ENCODE results near the gene KYNU.
"Not testable (repeated sequence)": the region's sequence is repeated elsewhere in the genome, so short reads cannot be mapped to it uniquely, and the experiment has no call there.

The KYNU gene

DNA sequence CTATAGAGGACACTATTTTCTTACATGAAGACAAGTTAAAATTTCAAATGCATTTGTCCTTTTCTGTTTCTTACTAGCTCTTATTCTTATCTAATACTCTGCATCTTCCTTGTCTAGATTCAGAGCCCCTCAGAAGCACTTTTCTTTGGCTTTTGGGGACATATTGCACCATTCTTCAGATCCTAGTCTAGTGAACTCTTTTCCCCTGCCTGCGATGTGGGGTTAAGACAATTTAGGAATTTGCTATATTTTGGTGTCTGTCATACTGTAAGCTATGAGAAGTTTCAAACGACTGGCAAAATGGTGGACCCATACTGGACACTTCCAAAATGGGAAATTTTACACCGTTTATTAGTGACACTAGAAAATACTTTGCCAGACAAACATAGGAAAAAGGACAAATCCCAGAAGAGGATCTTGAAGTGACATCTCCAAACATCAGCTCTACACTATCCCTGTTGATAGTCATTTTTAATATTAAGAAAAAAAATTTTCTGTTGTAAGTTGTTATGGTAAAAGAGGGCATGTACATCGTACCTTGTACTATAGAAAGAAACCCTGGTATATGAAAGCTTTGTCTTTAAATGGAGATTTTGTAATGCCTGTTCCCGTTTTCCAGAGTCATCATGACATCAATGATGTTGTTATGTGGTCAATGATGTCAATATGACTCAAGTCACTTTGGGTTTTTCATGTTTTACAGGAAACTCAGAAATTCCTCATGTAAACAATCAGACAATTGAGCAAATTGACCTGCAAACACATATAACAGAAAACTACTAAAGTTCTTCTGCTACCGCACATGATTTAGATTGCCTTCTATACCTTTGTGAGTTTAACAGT is 4.4 kb upstream of the KYNU start:
- DNase-seq = no peak

DNA sequence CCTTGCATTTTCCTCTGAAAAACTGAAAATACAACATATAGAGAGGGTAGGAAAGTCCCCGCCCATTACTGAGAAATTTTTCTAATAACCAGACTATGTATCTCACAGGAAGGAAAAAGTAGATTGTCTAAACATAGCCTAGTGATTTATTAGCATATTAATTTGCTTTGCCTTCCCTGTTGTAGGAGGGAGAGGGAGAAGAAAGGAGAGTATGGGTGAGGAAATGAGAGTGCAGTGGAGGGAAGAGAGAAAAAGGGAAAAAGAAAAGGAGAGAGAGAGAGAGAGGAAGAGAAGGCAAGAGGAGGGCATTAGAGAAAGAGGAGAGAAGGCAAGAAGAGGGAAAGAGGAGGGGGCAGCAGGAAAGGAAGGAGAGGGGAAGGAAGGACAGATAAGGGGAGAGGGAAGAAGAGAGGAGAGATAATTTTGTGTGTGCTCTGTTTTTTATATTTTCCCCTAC is 3.6 kb upstream of the KYNU start:
- no peak for DNase-seq

DNA sequence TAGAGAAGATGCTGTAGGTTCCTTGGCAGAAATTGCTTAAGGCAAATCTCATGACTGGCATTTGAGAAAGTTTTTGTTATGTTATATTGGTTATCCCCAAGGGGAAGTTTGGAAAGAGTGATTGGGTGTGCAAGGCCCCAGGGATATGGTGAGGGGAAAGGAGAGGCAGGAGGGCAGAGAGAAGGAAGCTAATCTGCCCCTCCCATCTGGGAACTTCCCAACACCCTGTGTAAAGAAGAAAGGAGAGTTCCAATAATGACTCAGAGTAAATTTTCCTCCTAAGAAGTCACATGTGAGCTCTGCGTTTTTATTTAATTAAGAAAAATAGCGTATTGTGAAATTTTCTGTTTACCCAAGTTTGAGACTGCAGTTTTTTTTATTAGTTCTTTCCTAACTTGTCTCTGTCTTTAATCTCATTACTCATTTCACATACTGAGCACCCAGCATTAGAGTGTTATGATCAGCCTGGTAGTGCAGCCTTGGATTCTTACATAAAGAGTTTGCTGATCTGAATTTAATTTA is 3.1 kb upstream of the KYNU start:
- DNase-seq = no peak

DNA sequence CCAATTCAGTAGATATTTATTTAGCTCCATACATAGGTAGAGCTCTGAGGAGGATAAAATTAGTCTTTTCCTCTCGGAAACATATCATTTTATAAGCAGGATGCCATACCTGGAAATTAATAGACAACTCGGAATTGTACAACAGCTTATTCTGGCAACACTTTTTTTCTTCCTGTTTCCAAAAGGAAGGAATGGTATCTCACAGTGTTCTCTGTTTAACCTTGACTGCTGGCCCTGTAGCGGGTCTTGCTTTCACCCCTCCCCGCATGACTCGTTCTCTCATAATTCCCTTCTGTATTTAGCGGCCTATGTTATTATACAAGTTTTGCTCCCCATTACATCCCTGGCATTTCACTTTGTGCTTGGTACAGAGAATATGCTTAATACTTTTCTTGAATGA is 2.5 kb upstream of the KYNU start:
- no peak for DNase-seq

DNA sequence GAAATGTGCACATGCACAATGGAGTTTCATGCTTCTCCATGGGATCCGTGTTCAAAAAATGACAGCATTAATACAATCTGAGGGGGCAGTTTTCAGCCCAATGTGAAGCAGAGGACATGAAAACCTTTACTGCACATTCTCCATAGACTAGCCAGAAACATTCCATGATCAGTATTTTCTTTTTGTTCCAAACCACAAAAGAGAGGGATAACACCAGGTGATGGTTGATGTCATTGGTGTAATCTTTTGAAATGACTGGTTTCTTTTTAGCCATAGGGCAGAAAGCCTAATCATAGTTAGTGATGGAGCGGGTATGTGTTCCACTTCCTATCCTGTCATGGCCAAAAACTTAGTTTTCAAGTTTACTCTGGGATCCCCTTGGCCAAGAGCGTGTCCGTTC is 1.8 kb upstream of the KYNU start:
- DNase-seq = no peak

DNA sequence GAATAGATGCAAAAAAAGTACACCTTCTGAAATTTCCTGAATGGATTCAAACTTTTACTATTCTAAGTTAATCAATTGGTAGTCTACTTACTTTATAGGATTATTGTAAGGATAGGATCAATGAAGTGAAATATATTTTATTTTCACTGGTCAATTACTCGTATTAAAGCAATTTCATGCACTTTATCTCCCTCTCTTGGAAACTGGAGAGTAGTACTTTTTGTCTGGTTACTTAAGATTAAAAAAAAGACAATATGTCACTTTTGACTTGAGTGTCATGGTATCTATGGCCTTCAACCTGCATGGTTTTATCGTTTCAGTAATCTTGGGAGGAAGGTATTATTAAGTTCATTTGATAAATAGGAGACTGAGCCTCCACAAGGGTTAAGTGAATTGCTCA is 1.0 kb upstream of the KYNU start:
- no peak for DNase-seq

DNA sequence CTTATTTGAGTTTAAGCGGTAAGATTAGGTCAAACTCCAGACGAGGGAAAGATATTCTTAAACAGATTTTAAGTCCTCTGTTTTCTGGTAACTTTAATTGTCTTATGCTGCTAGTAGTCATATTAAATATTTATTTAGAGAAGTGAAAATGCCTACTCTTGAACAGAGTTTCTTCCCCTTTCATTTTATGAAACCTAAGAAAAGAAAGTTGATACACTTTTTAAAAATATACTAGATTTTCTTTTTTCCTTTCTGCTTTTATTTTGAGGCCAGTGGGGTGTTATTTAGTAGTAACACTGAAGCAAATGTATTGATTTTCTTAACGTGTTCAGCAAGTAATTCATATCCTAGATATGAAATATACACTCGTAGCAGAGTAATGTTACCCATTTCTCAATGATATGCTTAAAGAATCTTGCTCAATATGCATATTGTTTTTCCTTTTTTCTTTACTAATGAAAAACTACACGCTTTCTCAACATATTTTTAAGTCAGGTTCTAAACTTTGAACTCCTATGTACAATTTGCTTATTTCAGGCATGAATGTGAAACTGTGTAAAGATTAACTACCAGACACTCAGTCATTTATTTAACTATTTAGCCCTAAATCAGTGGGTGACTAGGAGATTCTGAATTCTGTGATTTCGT is 691 bp downstream of the KYNU start:
- DNase-seq = no peak

DNA sequence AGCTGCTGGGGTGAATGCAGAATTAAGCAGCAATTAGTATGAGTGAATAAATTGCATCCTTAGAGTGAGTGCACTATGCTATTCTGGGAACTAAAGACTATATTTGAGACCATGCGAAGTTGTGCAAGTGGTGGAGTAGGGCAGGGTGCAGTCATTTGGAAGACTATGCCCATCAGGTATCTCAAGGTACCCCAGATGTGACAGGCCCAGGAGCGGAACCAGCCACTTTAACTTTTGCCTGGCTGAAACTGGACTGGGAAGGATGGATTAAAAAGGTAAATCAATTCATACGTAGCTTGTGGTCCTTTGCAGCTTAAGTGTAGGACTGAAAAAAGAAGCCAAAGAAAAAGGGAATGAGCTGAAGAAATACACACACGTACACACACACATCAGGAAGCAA is 1.7 kb downstream of the KYNU start:
- DNase-seq = no peak

DNA sequence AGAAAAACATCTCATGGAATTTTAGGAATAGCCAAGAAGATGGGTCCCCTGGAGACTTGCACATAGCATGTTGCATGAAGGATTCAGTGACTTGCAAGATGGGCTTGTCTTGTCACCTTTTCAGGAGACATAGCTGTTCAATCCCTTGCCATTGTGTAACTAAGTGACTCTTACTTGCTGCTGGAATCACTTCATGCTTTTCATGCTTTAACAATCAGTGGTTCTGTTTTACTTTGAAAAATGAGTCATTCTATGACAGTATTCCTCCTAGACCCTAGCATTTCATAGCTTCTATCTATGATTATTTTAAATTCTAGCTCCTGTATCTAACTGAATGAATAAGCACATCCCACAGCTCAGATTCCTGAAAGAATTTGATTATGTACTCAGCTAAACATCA is 2.8 kb downstream of the KYNU start:
- DNase-seq = no peak

DNA sequence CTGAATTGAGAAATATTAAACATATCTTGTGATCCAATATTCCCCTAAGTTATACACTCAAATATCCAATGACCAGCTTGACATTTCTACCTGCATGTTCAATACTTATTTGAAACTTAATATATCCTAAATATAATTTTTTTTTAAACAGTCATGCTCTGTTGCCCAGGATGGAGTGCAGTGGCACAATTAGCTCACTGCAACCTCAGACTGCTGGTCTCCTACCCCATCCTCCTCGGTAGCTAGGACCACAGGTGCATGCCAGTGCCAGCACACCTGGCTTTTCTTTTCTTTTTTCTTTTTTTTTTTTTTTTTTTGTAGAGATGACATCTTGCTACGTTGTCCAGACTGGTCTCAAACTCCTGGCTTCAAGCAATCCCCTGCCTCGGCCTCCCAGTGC is 4.2 kb downstream of the KYNU start:
- DNase-seq = no peak

DNA sequence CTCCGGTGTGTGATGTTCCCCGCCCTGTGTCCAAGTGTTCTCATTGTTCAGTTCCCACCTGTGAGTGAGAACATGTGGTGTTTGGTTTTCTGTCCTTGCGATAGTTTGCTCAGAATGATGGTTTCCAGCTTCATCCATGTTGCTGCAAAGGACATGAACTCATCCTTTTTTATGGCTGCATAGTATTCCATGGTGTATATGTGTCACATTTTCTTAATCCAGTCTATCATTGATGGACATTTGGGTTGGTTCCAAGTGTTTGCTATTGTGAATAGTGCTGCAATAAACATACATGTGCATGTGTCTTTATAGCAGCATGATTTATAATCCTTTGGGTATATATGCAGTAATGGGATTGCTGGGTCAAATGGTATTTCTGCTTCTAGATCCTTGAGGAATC is 5.0 kb downstream of the KYNU start:
- DNase-seq = not testable (repeated sequence)

DNA sequence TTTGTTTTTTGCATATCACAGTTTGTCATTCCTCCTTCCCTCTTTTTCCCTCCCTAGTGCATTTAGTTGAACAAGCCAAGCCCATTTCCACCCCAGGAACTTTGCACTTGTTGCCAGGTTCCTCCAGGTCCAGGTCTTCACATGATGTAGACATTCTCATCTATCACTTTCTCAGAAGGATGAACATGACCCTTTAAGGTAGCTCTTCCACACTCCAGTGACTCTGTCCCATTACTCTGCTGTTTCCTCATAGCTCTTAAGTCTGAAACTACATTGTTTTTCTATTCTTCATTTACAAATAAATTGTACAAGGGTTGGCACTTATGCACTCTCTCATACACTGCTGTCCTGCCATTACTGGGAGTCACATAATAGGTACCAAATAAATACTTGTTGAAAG is 6.1 kb downstream of the KYNU start:
- DNase-seq = no peak

DNA sequence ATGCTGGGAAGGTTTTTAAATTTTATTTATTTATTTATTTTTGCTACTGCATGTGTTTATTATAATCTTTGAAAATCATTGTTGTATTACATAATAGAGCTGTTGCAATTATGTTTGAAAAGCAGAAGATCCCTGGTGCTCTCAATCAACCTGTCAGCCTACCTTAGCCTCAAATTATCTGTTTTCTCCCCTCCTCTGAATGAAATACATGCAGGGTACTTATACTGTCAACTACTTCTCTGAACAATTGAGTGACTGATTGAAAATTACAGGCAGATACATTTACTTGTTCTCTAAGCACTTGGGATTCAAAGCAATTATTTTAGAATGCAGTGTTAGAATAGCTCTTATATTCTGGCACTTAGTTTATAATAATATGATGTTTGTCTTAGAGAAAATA is 8.1 kb downstream of the KYNU start:
- no peak for DNase-seq

DNA sequence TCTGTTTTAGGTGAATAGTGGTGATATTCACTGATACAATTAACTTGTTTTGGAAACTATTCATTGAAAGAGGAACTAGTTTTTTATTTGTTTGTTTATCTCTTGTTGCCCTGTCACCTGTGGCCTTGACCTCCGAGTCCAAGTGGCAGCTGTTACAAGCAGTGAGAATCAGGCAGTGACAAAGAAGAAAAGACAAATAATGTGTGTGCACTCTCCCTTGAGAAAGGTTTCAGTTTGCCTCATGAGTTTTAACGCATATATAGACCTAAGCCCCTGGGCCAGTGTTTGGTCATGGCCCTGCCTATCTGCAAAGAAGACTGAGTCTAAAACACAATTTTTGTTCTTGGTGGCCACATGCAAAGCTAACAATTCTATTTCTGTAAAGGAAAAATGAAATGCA is 15.3 kb downstream of the KYNU start:
- DNase-seq = no peak

DNA sequence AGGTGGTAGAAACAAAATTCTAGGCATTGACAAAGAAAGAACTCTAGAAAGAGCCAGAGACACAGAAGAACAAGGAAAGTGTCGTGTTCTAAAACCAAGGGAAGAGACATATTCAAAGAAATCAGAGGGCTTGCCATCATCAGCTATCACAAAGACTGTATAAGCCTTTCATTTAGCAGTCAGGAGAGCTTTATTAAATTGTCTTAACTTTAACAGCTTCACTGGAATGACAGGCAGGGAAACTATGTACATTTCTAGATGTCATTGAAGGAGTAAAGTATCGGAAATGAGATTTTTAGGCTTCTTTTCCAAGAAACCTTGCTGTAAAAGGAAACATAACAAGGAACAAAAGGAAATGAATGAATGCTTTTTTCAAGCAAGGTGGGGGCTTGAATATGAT is 15.8 kb downstream of the KYNU start:
- DNase-seq = no peak

DNA sequence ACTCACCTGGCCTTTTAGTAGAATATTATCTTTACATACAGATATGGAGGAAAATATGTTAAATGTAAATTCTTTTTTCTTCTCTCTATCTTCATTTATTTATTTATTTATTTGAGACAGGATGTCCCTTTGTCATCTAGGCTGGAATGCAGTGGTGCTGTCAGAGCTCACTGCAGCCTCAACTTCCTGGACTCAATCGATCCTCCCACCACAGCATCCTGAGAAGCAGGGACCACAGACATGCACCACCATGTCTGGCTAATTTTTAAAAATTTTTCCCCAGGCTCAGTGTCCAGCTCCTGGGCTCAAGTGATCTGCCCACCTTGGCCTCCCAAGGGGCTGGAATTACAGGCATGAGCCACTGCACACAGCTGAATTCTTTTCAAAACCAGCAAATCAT is 20.3 kb downstream of the KYNU start:
- DNase-seq = no peak

DNA sequence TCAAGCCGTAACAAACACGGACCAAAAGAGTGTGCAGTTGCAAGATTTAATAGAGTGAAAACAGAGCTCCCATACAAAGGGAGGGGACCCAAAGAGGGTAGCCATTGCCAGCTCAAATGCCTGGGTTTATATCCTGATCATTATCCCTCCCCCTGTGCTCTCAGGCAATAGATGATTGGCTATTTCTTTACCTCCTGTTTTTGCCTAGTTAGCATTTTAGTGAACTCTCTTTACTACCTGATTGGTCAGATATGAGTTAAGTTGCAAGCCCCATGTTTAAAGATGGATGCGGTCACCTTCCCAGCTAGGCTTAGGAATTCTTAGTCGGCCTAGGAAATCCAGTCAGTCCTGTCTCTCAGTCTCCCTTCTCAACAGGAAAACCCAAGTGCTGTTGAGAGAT is 22.9 kb downstream of the KYNU start:
- not testable (repeated sequence) for DNase-seq

DNA sequence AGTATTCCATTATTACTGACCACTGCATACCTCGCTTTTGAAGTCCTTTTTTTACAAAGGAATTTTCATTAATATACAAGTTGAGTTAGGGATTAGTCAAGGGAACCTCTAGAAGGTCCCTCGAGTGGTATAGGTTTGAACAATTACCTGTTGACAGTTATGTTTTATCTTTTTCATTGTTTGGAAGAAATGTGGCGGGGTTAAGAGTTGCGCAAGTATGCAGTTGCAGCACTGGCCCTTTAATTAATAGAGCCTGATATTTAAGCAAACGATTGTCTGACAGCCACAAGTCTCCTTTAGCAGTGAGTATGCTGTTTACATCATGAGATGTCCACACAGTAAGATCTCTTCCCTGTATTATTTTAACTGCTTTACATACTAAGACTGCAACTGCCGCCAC is 24.3 kb downstream of the KYNU start:
- no peak for DNase-seq

DNA sequence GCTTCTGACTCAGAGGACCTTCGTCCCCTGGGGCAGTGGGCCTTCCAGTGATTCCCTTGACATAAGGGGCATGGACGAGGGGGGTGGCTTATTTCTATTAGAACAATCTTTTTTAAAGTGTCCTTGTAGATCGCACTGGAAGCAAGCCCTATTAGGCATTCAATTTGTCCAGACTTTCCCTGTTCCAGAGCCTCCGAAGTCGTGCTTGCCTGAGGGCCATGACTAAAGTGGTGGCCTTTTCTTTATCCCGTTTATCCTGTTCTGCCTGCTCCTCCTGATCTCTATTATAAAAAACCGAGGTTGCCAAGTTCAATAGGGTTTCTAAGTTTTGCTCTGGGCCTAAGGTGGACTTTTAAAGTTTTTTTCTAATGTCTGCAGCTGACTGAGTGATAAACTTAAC is 26.3 kb downstream of the KYNU start:
- not testable (repeated sequence) for DNase-seq

DNA sequence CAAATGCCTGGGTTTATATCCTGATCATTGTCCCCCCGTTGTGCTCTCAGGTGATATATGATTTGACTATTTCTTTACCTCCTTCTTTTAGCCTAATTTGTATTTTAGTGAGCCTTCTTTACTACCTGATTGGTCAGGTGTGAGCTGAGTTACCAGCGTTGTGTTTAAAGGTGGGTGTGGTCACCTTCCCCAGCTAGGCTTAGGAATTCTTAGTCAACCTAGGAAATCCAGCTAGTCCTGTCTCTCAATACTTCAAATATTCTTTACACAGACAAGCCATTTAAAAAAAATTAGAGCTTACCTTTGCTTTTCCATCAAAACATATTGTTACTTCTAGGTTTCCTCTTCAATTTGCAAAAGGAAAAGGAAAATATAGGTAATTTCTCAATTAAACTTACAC is 30.2 kb downstream of the KYNU start:
- no peak for DNase-seq

DNA sequence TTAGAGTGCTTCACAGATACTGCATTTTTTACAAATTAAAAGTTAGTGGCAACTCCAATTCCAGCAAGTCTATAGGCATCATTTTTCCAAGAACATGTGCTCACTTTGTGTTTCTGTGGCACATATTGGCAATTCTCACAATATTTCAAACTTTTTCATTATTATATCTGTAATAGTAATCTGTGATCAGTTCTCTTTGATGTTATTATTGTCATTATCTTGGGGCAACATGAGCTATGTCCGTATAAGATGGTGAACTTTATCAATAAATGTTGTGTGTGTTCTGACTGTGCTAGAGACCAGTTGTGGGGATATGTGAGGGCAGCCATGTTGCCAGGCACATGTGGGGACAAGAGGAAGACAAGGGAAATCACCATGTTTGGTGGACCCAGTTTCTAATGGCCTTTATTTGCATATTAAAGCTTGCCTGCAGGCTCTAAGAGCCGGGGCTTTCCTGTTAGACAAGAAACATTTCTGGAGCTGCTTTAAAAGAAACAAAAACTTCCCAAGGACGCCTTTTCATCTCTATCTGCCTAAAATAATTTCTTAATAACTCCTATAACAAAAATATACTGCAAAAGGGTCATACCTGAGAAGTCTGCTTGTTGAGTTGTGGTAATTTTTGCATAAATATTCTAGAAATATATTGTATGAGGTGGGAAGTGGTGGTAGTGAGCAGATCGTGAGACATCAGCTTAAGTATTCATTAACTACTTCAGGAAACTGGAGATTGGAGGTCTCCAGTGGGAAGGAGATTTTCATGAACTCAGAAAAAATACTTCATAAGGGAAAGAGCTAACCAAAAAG is 37.2 kb downstream of the KYNU start:
- DNase-seq = no peak

DNA sequence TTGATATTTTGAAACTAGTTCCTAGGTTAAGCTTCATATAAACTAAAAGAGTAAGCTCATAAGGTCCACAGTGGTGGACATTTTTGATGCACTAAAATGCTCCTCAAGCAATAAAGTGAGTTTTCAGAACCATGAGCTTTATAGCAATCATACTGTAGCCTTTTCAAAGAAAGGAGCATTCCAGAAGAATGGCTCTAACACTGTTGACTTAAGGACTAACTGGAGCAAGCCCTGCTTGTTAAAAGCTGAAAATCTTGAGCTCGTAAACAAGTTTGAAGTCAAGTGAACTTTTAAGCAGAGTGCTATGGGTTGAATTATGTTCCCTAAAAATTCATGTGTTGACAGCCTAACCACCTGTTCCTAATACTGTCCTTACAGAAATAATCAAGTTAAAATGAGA is 38.0 kb downstream of the KYNU start:
- no peak for DNase-seq

DNA sequence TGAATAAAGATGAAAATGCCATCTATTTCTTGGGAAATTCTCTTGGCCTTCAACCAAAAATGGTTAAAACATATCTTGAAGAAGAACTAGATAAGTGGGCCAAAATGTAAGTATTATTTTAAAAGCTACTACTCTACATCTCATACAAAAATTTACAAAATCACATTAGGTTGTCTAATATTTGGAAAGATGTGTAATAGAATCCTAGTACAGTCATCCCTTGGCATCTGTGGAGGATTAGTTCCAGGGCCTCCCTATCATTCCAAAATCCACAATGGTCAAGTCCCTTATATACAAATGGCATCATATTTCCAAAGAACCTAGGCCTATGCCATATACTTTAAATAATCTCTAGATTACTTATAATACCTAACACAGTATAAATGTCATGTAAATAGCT is 41.2 kb downstream of the KYNU start:
- no peak for DNase-seq

DNA sequence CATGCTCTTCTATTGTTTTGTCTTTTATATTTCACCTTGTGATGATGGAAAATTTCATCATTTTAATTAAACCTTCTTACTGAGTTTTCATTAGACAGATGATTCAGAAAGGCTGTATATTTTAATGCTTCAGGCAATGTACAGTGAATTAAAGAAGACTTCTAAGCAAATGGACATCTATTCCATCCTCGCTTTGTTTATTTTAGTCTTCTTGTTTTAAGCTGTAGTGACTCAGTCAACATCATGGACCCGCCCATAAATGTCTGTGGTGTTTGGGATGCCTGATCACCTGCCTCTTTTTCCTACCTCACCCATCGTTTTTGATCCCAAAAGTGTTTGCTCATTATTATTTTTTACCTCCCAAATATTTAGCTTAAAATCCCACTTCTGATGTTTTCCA is 43.1 kb downstream of the KYNU start:
- DNase-seq = no peak
